GM18505 (cell line): Measurements from ENCODE around the gene AKAP8.
A peak's percentile ranks its signal among the peaks of the same experiment; 100 is the strongest.
"Not testable (repeated sequence)": the region's sequence is repeated elsewhere in the genome, so short reads cannot be mapped to it uniquely, and the experiment has no call there.

Experiments used
- ATAC-seq: cut with Tn5 transposase; IDR thresholded peaks from one replicate; pipeline ENCODE4 v1.9.1; 2021; ENCODE audit not compliant: unreplicated experiment
- POLR2A ChIP-seq: IDR thresholded peaks from 4 replicates; pipeline ENCODE4 v1.6.1; 2011; ENCODE audit warnings: borderline replicate concordance; ENCODE audit not compliant: insufficient read depth, insufficient read length; ENCODE audit errors: extremely low read depth

The AKAP8 gene

GRCh38 chr19:15419413-15420025 lies 39.9 kb upstream of the AKAP8 start:
- no peak for ATAC-seq
- no peak for TF ChIP-seq POLR2A

- TF ChIP-seq POLR2A: peak; percentile 95
- ATAC-seq: peak; percentile 85
Observed at GRCh38 chr19:15418579-15419412, 39.2 kb upstream of the AKAP8 start, which contains the start of gene AKAP8L. Gene AKAP8L, minus strand, starts transcription at chr19:15418988. Its CDS starts 65 bp downstream, at chr19:15418923.

DNA sequence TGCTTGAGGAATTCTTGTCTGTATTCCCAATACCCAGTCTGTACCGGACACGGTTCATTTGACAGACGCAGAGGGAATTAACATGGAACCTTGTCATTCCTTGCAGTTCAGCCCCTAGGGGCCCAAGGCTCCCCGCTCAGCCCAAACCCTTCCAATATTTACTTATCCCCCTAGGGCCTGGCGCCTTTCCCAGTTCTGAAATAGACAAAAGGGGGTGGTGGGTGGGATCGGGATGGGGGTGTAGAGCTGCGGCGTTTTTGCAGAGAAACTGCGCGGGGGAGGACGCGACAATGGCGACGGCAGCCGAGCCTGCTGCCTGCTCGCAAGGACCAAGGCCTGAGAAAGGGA lies 38.6 kb upstream of the AKAP8 start:
- no peak for ATAC-seq
- TF ChIP-seq POLR2A: no peak

DNA sequence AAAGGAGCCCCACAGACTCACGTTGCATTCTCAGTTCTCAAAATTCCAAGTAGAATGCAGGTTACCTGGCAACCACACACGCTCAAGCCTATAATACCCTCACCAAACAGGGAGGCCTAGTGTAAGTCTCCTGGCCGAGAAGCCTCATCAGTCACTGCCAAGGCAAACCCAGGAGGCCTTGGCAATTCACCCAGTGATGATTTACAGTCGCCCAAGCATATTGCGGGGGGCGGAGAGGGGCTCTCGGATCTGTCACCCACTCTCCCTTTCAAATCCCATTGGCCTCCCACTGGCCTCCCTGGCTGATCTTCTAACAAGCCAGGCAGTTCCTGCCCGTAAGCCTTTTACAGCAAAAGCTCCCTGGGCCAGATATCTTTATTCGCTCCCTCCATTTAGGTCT lies 38.1 kb upstream of the AKAP8 start:
- ATAC-seq: no peak

DNA sequence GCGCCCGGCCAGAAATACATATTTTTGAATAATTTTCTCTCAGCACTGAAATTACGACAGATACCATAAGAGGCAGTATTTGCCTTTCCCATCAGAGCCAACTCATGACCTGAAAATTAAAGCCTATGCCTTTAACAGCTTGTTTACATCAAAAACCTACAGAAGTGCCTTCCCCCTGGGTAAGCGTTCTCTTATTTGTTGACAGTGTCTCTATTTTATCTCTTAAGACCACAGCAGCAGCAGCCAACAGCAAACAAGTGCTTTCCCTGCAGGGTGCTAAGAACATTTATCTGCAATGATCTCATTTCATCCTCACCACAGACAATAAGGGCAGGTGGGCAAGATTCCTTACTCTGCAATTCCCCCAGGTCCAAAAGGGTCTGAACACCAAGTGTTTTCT lies 33.2 kb upstream of the AKAP8 start:
- no peak for TF ChIP-seq POLR2A
- ATAC-seq: no peak

More for the DNA sequence above, 38.1 kb upstream of the AKAP8 start:
- no peak for TF ChIP-seq POLR2A

- ATAC-seq: not testable (repeated sequence)
Observed at GRCh38 chr19:15411351-15411750, 31.8 kb upstream of the AKAP8 start.

DNA sequence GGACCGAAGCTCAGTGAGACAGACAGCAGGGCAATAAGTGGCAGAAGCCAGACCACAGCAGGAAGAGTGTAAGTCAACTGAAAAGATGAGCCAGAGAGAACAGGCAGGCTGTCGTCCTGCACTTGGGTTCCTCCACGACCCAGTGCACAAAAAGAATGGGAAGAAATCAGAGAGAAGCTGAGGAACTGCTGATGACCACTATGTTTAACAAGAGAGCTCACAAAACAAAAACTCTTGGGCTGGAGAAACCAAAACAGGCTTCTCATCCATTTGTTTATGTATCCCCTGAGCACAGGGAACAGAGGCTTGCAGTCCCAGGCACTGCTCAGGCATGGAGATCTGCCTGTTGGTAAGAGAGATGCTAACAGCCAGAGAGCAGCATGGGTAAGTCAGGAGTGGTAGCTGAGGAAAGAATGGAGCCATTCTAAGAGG lies 25.2 kb upstream of the AKAP8 start:
- TF ChIP-seq POLR2A: no peak
- ATAC-seq: no peak

GRCh38 chr19:15404097-15404779 lies 24.7 kb upstream of the AKAP8 start:
- ATAC-seq: no peak
- no peak for TF ChIP-seq POLR2A

DNA sequence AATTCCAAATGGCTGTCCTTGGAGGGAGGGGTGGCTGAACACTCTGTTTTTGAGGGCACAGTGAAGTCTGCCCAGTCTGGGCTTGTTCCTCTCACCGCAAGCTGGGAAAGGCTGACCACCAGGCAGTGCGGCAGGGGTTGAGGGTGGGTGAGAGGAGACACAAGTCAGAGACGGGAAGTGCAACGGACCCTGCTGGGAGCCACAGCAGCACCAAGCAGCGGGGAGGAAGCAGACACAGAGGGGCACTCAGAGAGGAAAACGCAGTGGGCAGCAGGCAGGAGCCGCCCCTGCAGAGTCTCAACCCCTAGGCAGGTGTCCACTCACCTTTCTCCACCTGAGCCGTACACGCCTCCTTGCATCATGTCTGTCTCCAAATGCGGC lies 23.6 kb upstream of the AKAP8 start:
- TF ChIP-seq POLR2A: no peak
- no peak for ATAC-seq

- ATAC-seq: no peak
- no peak for TF ChIP-seq POLR2A
Observed at GRCh38 chr19:15402411-15403150, 23.0 kb upstream of the AKAP8 start.

DNA sequence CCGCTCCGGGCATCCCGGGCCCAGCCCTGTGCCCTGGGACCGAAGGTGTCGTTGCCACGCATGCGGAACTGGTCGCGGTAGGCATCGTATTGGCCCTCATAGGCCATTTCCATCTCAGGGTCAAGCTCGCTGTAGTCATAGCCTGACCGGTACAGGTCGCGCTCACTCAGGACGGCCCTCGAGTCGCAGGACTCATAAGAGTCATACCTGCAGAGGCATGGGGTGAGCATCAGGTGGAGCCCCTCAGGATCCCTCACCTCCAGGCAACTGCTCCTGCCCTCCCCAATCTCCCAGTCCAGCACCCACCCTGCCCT lies 21.8 kb upstream of the AKAP8 start:
- no peak for ATAC-seq
- TF ChIP-seq POLR2A: no peak

- no peak for TF ChIP-seq POLR2A
- no peak for ATAC-seq
Observed at GRCh38 chr19:15400521-15401396, 21.2 kb upstream of the AKAP8 start.
